Neutrophil (primary cell): Measurements from ENCODE around the gene ARHGEF19.

ENCODE experiments used
- H3K27ac ChIP-seq: fragments of 200-600 bp; sonication (generic); 2 replicates; pipeline ENCODE4 v1.5.1; 2016; ENCODE audit warnings: mild to moderate bottlenecking, moderate library complexity
- H3K27me3 ChIP-seq: fragments of 200-600 bp; sonication (generic); 2 replicates; pipeline ENCODE4 v1.6.0; 2016; ENCODE audit warnings: mild to moderate bottlenecking
- H3K36me3 ChIP-seq: fragments of 200-600 bp; sonication (generic); 2 replicates; pipeline ENCODE4 v1.5.1; 2017
- H3K4me1 ChIP-seq, 2 experiments: fragments of 200-600 bp in 1 of 2; sonication (generic) in 1 of 2; 1 replicate in 1 of 2; 2 replicates in 1 of 2; pipeline versions ENCODE4 v1.5.1 to v1.6.1; 2013 to 2016; ENCODE audit warnings: low read depth in 1 of 2, low read length in 1 of 2, mild to moderate bottlenecking in 1 of 2, moderate library complexity in 1 of 2; ENCODE audit not compliant: control insufficient read depth in 1 of 2, insufficient read depth in 1 of 2
- H3K4me3 ChIP-seq, 2 experiments: fragments of 200-600 bp in 1 of 2; sonication (generic) in 1 of 2; 1 replicate in 1 of 2; 2 replicates in 1 of 2; pipeline ENCODE4 v1.5.1; 2013 to 2016; ENCODE audit warnings: low read depth in 1 of 2, low read length in 1 of 2, mild to moderate bottlenecking in 1 of 2, moderate library complexity in 1 of 2
- H3K9me3 ChIP-seq: fragments of 200-600 bp; sonication (generic); 2 replicates; pipeline ENCODE4 v1.5.1; 2016
- TF ChIP-seq, protein P1 (sequence below): fragments of 200-600 bp; sonication (generic); IDR thresholded peaks from 2 replicates; pipeline ENCODE4 v1.5.1; 2016; ENCODE audit warnings: antibody characterized with exemption

The ARHGEF19 gene

DNA sequence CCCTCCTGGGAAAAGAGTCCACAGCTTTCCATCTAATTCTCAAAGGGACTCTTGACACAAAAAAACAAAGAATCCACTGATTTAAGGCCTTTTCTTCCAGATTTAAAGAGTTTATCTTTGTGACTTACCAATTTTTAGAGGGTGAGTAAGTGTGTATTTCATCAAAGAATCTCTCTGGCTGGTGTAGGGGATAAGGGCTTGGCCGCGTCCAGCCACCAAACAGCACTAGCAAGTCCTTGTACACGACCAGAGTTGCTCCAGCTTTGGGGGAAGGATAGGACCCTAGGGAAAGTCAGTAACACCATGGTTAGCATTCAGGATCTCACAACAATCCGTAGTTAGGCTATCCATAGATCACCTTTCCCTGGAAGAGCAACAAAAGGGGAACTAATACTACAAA lies 44.0 kb upstream of the ARHGEF19 start:
- Histone ChIP-seq H3K4me3 (no peak overlapping the region), H3K36me3 (peaks cover 54% of the 10 kb centered on the region), H3K27me3 (no peaks in the 10 kb centered on the region), H3K4me1 (no peaks in the 10 kb centered on the region), H3K9me3 (no peaks in the 10 kb centered on the region), H3K27ac (no peak overlapping the region)
- TF ChIP-seq, protein P1, sequence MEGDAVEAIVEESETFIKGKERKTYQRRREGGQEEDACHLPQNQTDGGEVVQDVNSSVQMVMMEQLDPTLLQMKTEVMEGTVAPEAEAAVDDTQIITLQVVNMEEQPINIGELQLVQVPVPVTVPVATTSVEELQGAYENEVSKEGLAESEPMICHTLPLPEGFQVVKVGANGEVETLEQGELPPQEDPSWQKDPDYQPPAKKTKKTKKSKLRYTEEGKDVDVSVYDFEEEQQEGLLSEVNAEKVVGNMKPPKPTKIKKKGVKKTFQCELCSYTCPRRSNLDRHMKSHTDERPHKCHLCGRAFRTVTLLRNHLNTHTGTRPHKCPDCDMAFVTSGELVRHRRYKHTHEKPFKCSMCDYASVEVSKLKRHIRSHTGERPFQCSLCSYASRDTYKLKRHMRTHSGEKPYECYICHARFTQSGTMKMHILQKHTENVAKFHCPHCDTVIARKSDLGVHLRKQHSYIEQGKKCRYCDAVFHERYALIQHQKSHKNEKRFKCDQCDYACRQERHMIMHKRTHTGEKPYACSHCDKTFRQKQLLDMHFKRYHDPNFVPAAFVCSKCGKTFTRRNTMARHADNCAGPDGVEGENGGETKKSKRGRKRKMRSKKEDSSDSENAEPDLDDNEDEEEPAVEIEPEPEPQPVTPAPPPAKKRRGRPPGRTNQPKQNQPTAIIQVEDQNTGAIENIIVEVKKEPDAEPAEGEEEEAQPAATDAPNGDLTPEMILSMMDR: no peak

DNA sequence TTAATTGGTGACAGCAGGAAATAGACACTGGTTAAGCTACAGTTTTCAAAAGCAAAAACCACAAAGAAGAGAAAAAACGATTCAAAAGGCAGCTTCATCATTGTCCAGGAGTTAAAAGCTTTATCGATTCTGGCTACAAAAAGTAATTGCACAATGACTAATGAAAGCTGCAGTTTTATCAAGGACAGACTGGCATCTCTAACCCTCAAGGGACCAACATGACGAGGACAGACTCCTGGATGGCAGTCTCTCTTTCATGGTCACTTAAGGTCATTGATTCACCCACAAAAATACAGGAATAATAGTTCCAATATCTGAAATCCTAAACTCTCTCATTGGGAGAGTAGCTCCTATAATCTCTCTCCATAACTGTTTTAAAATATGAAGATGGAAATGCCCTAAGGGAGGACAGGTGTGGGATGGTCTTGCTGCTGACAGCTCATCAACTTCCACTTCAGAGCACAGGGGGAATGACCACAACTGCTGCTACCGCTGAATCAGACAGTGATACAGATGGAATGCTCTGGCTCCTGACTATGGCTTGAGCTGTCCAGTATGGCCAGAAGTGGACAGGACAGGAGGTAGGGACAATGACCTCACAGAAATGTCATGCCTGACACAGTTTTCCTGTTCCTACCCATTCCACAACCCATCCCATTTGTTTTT lies 41.9 kb upstream of the ARHGEF19 start:
- Histone ChIP-seq H3K4me1 (peaks cover 6 to 8% of the 10 kb centered on the region in 2 experiments), H3K4me3 (no peak overlapping the region), H3K36me3 (peaks cover 65% of the 10 kb centered on the region), H3K27me3 (no peaks in the 10 kb centered on the region), H3K9me3 (no peaks in the 10 kb centered on the region), H3K27ac (no peak overlapping the region)
- TF ChIP-seq, protein P1: no peak

DNA sequence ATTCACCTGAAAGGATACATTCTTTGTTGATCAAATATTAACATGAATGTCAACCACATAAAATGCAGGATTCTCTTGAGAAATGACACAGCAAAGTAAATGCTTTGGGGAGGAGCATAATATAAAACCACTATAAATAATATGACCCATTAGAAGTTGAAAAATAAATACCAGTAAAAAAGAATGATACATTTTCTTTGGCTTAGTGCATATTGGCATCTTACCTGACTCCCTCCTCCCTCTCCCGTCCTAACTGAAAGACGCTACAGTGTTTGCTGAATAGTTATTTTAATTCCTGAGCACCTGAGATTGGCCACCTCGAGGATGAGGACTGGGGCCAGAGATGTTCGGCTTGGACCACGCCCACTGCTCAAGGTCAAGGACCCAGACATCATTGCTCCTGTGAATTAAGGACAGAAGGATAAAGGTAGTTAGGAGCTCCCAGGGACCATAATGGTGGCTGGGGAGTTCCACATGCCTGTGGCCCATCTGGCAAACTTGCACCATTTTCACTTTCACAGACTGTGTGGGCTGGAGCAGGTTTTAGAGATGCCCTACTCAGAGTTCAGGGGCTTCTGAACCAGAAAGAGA lies 41.0 kb upstream of the ARHGEF19 start:
- Histone ChIP-seq H3K4me1 (peaks cover 6 to 8% of the 10 kb centered on the region in 2 experiments), H3K27me3 (no peaks in the 10 kb centered on the region), H3K36me3 (peaks cover 65% of the 10 kb centered on the region), H3K9me3 (no peaks in the 10 kb centered on the region), H3K27ac (no peak overlapping the region), H3K4me3 (no peak overlapping the region)
- TF ChIP-seq, protein P1: no peak

DNA sequence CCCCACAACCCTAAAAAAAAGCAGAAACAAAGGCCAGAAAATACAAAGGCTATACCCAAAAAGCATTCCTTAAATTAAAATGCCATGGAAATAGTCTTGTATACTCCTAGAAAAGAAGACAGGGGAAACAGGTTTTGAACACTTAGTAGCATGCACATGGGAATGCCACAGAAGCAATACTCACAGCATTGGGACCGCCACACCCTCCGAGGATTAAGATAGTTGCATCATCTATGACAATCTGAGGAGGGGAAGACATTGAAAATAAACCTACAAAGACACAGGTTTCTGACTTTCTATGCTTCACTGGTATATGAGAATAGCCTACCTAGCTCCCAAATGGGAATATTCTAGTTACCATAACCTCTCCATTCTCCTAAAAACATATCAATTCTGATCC lies 40.5 kb upstream of the ARHGEF19 start:
- no peak overlapping the region for H3K4me3 ChIP-seq
- H3K27me3 ChIP-seq: no peaks in the 10 kb centered on the region
- peaks cover 6 to 8% of the 10 kb centered on the region in 2 experiments for H3K4me1 ChIP-seq
- H3K27ac ChIP-seq: no peak overlapping the region
- TF ChIP-seq, protein P1: no peak
- H3K36me3 ChIP-seq: peaks cover 69% of the 10 kb centered on the region
- no peaks in the 10 kb centered on the region for H3K9me3 ChIP-seq

DNA sequence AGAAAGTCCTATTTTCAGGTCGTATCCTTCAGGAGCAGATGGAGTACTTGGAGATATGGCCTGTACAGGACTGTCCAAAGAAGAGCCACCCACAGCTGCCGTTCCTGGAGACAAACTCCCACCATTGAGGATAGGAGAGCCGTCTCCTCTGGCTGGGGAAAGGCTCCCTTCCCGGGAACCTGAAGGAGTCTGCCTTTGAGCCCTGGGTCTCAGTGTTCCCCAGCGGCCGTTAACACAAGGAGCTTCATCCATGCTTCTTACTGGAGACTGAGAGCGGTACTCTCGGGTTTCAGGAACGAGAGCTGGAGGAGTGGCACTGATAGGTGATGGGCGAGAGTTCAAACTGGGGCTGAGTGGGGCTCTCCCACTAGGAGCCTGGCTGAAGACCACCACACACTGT lies 38.9 kb upstream of the ARHGEF19 start:
- peaks cover 6 to 8% of the 10 kb centered on the region in 2 experiments for H3K4me1 ChIP-seq
- no peak overlapping the region for H3K4me3 ChIP-seq
- TF ChIP-seq, protein P1: no peak
- no peaks in the 10 kb centered on the region for H3K27me3 ChIP-seq
- H3K36me3 ChIP-seq: peaks cover 72% of the 10 kb centered on the region
- H3K27ac ChIP-seq: no peak overlapping the region
- H3K9me3 ChIP-seq: no peaks in the 10 kb centered on the region
